ENCODE measurements around the gene MRPL12.

Gene MRPL12

GRCh38 chr17:81702934-81703746 lies at the start of gene MRPL12:
Gene MRPL12 (plus strand): TSS chr17:81703367. CDS start chr17:81703502, 135 bp downstream.
- DNase-seq: peak; percentile 90

- DNase-seq: no peak
These were observed 47.6 kb upstream of the MRPL12 start for GRCh38 chr17:81655378-81656117.

- no peak for DNase-seq
These were observed 46.9 kb upstream of the MRPL12 start, which contains the start of gene PDE6G for GRCh38 chr17:81656118-81656743. Gene PDE6G (minus strand): TSS chr17:81656542. CDS start chr17:81653305, 3,237 bp downstream.

DNA sequence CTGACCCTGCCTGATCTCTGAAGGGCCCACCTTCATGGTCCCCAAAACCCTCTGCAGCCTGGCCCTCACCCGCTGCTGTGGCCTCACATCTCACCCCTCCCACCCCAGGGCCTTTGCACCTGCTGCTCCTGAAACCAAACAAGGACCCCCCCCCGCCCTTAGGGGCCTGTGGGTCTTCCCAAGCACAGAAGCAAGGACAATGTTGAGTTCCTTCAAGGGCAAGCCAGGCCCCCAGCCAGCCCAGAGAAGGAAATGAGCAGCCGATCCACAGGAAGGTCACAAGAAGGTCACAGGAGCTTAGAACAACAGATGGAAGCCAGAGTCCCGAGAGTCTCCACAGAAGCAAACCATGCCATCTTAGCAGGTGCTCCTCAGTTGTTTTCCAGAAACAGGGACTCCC lies 46.3 kb upstream of the MRPL12 start:
- no peak for DNase-seq

- no peak for DNase-seq
These were observed 44.1 kb upstream of the MRPL12 start for GRCh38 chr17:81659038-81659437.

DNA sequence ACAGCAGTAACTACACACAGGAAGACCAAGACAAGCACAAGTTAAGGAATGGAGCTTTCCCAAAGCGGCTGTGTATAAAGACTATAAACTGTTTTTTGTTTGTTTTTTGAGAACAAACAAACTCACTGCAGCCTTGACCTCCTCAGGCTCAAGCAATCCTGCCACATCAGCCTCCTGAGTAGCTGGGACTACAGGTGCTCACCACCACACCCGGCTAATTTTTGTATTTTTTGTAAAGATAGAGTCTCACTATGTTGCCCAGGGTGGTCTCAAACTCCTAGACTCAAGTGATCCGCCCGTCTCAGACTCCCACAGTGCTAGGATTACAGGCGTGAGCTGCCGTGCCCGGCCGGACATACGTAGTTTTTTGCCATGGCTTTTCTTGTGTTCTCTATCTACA lies 42.7 kb upstream of the MRPL12 start:
- no peak for DNase-seq

GRCh38 chr17:81662002-81662401 lies 41.2 kb upstream of the MRPL12 start:
- no peak for DNase-seq

- DNase-seq: no peak
These were observed 39.1 kb upstream of the MRPL12 start for GRCh38 chr17:81664051-81664470.

GRCh38 chr17:81665205-81666091 lies 37.7 kb upstream of the MRPL12 start:
- DNase-seq: peak; percentile 41

GRCh38 chr17:81666092-81666341 lies 37.1 kb upstream of the MRPL12 start:
- DNase-seq: peak; percentile 30

- peak; percentile 92 for DNase-seq
These were observed 36.6 kb upstream of the MRPL12 start, which contains the start of the genes CCDC137 and OXLD1 for GRCh38 chr17:81666342-81667191. Gene CCDC137 (plus strand): TSS chr17:81666737. CDS start chr17:81666767, 30 bp downstream. Gene OXLD1 (minus strand): TSS chr17:81666605. CDS start chr17:81666577, 28 bp downstream.

DNA sequence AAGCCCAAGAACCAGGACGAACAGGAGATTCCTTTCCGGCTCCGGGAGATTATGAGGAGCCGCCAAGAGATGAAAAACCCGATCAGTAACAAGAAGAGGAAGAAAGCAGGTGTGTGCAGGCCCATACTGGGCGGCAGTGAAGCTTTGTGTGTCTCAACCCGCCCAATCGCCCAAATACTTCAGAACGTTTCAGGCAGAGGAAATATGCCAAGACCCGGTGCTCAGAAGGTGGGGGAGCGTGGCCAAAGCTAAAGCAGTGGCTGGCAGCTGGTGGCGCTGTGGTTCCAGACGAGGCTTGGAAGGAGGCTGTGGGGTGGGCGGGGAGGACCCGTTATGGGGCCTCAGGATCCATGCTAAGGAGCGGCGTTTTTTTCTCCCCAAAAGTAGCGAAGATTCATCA lies 35.4 kb upstream of the MRPL12 start:
- no peak for DNase-seq

DNA sequence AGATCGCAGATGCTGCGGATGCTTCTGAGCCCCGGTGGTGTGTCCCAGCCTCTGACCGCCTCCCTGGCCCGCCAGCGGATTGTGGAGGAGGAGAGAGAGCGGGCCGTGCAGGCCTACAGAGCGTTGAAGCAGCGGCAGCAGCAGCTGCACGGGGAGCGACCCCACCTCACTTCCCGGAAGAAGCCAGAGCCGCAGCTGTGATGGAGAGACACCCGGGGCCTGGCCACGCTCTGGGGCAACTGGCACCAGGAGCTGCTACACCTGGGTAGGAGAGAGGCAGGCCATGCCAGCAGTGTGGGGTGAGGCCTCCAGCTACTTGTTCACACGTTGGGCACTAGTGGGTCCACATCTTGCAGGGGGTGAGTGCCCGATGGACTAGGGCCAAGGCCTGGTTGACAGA lies 30.7 kb upstream of the MRPL12 start:
- no peak for DNase-seq

- DNase-seq: no peak
These were observed 30.2 kb upstream of the MRPL12 start for GRCh38 chr17:81672954-81673353.

DNA sequence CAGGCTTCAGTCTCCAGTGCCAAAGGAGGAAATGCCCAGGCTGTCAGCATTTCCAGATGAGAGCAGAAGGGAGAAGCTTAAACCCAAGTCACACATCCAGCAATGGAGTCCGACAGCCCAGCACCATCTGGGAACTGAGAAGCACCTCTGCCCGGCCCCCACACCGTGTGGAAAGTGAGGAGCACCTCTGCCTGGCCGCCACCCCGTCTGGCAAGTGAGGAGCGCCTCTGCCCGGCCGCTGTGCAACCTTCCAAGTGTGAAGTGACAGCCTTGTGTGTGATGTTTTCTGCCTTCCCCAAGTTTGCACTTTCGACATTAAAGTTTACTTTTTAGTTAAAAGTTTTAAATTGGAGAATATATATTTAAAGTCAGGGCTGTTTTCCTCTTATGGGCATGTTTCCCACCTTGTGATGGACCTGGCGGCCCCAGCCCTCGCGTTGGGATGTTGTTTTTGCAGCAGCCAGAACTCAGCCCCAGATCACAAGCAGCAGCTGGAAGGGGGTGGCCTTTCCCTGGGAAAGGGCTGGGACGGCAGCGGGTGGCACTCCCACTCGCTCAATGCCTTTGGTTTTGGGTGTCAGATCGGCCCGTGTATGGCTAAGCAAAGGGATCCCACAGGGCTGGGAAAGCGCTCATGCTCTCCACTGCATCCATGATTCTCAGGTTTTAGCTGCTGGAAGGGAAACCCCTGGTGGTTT lies 29.5 kb upstream of the MRPL12 start:
- no peak for DNase-seq

DNA sequence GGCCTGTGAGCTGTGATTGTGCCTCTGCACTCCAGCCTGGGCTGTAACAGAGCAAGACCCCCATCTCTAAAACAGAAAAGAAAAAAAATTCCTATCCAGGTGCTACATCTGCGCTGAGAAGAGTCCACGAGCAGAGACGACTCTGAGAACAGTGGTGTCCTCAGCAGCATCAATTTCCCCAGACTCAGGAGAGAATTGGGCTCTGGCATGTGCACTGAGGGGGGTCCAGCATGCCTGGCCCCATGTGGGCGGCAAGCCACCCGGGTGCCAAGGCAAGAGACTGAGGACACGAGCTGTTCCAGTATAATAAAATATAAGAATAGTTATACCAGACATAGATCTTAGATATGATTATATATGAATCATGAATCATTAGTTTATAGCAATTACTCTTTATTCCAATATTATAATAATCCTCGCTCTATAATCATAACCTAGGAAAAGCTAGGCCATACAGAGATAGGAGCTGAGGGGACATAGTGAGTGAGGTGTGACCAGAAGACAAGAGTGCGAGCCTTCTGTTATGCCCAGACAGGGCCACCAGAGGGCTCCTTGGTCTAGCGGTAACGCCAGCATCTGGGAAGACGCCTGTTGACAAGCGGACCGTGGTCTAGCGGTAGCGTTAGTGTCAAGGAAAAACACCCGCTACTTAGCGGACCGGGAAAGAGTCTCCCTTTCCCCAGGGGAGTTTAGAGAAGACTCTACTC lies 27.5 kb upstream of the MRPL12 start:
- DNase-seq: peak; percentile 45

DNA sequence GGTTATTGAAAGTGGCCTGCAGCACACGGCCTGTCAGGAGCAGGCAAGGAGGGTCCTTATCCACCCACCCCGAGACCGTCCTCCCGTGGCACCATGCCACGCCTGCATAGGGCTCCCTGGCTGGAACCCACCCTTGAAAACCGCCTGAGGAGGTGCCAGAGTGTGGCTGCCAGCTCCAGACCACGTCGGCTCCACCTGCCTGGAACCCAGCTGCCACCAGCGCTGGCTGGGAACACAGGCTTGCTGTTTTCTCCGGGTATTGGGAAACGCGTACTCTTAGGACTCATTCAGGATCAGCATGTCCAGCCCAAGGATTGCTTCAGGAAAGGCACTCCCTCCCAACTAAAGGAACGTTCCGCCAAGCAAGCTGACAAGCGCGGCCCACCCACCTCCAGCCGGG lies 26.3 kb upstream of the MRPL12 start:
- no peak for DNase-seq

GRCh38 chr17:81680150-81680549 lies 23.0 kb upstream of the MRPL12 start:
- no peak for DNase-seq

GRCh38 chr17:81681672-81682071 lies 21.5 kb upstream of the MRPL12 start:
- no peak for DNase-seq

DNA sequence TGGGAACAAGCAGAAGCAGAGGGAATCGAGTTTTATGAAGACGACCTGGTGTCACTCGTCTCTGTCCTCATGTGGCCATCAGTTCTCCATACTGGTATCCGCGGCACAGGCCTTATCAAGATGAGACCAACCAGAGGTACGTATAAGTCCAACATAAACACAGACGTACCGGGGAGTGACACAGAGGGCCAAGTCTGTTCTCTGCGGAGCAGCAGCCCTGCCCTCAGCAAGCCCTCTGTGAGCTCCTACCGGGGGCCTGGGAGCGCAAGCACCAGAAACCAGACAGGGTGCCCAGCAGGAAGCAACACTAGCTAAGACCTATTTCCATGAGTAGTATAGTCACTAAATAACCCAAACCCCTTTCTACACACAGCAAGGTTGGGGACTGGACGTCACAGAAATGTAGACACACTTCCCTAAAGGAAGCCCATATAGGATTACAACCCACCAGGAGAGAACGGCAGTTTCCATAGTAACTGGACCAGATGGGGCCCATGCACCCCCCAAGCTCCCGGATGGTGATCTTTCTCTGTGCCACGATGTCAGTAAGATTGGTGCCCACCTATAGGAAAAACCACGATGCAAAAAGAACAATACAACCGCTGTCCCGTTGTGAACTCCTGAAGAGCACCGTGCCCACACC lies 20.5 kb upstream of the MRPL12 start:
- no peak for DNase-seq
